Measurements from ENCODE around the gene CTNND2. TPM values are rescaled to one million over a fixed set of nuclear protein-coding genes. Genes with fewer than 3 reads are reported as not detected.

The CTNND2 gene
- total RNA-seq, 4 donors from 2014 or later: 8.3 TPM; not detected in 3

DNA sequence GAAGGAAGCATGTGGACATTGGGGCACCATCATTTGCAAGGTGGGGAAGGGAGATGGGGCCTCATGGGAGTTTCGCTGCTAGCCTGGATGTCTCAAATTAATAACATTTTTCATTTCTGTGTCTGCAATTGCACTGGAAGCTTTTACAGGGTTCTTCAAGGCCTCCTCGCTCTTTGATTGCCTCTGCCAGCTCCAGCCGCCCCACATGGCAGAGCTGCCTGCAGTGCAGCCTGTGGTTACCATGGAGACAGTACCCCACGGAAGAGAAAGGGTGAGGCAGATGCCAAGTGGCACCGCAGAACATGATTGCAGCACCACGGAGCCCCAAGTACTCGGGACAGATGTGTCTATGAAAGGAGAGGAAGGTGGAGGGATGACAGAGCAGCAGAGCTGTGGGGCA lies 25.4 kb downstream of the CTNND2 start:
- TF ChIP-seq, protein P1, sequence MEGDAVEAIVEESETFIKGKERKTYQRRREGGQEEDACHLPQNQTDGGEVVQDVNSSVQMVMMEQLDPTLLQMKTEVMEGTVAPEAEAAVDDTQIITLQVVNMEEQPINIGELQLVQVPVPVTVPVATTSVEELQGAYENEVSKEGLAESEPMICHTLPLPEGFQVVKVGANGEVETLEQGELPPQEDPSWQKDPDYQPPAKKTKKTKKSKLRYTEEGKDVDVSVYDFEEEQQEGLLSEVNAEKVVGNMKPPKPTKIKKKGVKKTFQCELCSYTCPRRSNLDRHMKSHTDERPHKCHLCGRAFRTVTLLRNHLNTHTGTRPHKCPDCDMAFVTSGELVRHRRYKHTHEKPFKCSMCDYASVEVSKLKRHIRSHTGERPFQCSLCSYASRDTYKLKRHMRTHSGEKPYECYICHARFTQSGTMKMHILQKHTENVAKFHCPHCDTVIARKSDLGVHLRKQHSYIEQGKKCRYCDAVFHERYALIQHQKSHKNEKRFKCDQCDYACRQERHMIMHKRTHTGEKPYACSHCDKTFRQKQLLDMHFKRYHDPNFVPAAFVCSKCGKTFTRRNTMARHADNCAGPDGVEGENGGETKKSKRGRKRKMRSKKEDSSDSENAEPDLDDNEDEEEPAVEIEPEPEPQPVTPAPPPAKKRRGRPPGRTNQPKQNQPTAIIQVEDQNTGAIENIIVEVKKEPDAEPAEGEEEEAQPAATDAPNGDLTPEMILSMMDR (IDR thresholded peaks at IDR 0.05; ENCODE audit: low read depth): no peak

DNA sequence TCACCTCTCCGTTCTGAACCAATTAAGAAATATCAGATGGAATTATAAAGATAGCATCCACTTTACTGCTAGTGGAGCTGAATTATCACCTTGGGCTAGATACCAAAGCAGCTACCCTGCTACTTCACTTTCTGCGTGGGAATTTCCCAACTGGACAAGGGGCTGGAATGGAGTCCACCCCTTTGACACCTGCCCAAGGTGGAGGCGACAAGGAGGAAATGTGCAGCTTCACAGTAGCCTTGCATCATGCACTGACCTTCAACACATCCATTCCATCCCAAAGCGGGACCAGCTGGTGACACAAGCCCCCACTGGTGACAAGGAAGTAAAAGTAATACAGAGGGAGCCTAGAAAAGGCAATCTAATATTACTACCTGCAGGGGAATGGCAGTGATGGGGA lies 30.7 kb downstream of the CTNND2 start:
- TF ChIP-seq, protein P1 (IDR thresholded peaks at IDR 0.05; ENCODE audit: low read depth): no peak

DNA sequence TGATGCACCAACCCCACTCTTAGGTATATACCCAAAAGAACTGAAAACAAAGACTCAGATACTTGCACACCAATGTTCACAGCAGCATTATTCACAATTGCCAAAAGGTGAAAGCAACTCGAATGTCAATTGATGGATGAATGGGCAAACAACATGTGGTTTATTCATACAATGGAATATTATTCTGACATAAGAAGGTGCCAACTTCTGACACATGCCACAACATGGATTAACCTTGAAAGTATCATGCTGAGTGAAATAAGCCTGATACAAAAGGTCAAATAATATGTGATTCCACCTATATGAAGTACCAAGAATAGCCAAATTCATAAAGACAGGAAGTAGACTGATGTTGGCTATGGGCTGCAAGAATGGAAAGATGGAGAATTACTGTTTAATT lies 35.0 kb downstream of the CTNND2 start:
- TF ChIP-seq, protein P1 (IDR thresholded peaks at IDR 0.05; ENCODE audit: low read depth): no peak

DNA sequence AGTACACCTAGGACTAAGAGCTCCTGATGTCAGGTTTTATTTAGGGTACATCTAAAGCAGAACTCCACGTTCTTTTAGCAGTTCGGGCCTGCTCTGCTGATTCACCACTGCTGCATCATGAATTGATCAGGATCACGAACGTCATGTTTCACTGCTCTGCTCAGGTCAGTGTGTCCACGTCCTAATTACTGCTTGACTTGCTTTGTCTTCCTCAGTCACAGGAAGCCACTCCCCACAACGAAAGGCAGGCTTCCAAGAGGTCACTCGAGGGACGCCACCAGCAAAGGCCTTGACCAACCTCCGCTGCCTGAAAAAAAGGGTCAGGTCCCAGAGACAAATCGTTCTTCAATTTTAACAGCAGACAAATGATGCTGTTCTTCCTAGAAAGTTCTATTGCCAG lies 40.3 kb downstream of the CTNND2 start:
- TF ChIP-seq, protein P1 (IDR thresholded peaks at IDR 0.05; ENCODE audit: low read depth): no peak

DNA sequence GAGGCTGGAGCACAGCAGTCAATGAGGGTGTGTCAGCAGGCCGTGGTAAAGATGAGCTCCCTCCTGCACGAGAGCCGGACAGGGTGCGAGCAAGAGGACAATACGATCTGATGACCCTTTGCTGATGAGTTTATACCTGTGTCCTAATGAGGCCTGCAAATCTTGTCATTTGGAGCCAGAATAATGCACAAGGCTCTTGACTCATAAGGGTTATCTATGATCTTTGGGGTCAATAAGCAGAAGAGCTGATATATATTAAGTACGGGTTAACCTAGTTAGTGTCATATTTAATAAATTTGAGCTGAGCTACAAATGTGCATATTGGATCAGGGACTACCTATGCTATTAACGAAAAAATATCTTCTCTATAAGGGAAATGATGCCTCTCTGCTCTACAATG lies 46.9 kb downstream of the CTNND2 start:
- TF ChIP-seq, protein P1 (IDR thresholded peaks at IDR 0.05; ENCODE audit: low read depth): no peak

DNA sequence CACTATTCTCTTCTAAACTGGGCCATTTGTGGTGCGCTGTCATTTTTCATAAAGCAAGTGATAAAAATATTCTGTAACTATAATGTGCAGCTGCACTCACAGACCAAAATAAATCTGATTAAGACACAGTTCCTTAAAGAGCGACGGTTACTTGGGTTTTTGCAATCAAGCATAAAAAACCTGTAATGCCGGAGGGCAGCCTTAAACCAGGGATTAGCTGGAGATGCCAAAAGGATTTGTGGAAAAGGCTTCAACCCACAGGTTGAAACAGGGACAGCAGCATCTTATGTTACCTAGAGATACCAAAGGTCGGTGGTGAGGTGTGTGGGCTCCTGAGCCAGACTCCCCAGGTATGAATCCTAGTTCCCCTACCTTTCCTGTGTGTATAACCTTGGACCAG lies 49.3 kb downstream of the CTNND2 start:
- TF ChIP-seq, protein P1 (IDR thresholded peaks at IDR 0.05; ENCODE audit: low read depth): no peak

DNA sequence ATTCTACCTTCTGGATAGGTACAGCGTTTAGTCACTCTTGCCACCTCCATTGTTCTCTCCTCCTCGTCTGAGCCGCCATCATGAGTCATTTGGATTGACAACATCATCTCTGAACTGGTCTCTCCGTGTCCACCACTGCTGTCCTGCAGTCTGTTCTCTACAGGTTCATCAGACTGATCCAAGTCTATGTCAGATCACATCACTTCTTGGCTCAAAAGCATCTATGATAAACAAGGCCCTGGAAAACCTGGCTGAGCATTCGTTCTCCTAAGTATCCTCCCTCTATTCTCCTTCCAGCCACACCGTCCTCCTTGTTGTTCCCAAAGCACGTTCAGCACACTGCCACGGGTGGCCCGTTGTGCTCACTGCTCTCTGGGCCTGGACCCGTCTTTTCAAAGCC lies 50.5 kb downstream of the CTNND2 start:
- TF ChIP-seq, protein P1 (IDR thresholded peaks at IDR 0.05; ENCODE audit: low read depth): no peak

All from subcutaneous adipose tissue (tissue), 4 donors.